T-helper 9 cell (primary cell): ENCODE data around the gene ADCYAP1R1.

Source experiments
- DNase-seq: peaks from one replicate; pipeline ENCODE4 v3.0.0-alpha.2; 2020

ADCYAP1R1 gene

DNA sequence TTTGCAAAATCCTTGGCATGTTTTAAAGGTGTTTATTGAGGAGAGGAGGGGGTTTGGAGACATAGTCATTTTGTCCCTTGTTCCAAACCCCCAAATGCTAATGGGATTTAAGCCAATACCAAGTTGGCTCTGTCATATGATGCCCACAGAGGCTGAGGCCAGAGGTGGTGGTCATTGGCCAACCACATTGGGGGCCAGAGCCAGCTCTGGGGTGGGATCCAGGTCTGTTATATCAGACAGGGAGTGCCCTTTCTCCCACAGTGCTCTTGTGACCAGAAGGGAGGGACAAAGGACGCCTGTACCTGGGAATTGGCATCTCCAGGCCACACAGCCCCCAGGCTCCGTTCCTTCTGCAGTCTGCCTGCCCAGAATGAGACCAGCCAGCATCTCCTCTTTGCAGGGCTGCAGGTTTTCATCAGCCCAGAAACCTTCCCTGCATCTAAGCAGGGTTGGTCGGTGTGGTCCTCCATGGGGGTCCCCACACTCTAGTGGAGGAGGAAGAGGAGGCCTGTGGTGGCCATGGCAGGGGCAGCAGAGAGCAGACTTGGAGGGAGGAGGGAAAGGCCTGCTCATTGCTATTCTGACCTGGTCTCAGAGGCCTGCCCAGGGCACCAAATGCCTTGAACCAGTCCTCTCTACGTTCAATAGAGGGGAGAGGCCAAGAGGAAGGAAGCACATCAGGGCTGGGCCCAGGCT lies 17.9 kb downstream of the ADCYAP1R1 start:
- no peak for DNase-seq

DNA sequence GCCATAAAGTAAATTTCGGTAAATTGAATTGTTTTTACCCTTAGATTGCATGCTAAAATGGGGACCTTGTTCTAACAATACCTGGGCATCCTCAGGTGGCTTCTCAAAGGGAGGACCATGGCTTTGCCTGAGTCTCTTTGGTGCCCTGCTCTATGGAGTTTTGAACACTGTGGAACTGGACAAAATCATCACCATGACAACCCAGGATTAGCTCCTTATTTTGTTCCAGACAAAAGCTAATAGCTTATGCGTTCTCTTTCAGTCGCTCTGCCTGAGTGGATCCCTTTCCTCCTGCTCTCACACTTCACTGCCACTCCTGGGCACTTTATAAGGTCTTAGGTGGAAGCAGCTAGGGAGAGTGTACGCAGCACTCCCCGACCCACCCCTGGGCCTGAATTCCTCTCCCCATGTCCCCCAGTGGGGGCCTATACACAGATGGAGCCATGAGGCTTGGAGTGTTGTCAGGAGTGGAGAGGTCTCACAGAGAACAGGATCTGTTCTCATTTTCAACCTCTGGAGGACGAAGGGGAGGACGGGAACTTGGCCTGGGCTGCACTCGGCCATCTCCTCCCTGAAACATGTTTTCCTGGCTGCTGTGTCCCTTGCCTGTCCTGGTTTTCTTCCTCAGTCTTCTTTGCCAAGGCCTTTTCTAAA lies 19.0 kb downstream of the ADCYAP1R1 start:
- no peak for DNase-seq

DNA sequence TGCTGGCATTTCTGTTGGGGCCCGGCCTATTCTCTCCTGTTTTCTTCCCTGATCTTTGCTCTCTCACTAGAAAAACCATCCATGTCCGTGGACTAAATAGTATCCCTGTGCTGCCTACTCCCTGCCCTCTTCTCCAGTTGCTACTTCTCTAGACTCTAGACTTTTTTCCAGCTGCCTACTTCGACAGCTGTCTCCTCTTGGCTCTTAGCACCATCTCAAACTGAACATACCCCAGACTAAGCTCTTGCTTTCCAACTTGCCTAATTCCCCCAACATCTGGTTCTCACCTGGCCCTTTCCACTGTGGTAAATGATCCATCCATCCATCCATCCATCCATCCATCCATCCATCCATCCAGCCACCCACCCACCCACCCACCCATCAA lies 19.5 kb downstream of the ADCYAP1R1 start:
- DNase-seq = no peak

DNA sequence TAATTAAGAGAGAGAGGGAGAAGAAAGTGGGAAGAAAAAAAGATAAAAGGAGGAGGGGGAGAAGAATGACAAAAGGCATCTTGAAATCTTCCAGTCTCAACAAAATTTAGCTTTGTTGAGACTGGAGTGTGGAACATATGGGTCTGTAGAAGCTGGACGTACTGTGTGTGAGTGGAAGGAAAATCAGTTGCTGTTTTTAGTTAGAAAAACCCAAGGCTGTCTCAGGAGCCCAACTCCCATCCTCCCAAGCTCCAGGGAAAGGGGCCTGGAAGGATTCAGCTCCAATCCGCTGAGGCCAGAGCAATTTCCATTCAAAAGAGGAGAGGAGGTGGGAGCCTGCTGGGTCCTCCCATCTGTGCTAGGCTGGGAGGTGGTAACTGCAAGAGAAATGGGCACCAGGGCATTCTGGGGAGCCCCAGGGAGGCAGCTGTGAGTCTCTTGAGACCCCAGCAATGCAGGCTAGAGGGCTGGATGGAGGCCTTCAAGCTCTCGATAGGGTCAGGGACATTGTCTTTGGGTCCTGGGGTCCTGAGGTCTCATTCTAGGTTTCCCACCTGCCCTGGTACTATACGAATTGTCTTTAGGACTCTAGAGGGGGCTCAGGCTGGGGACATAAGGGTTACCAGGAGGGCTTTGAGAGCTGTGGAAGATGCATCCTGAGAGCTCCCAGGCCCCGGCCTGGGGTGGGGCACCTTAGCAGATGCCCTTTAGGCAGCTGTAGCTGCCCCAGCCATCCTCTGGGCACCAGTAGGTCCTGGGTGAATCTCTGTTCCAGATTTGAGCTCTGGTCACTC lies 21.4 kb downstream of the ADCYAP1R1 start:
- DNase-seq = no peak

DNA sequence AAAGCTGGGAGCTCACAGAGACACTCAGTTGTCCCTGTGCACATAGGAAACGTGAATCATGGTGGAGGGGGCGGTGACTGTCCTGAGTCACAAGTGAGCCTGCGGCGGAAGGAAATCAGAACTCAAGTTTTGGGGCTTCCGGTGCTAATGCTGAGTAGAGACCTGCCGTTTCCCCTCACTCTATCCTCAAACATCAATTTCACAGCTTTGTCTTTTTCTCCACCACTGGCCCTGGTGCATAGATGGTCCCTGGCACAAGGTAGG lies 21.9 kb downstream of the ADCYAP1R1 start:
- DNase-seq = no peak

- no peak for DNase-seq
Observed at GRCh38 chr7:31074403-31075085, 22.4 kb downstream of the ADCYAP1R1 start.

- no peak for DNase-seq
Observed at GRCh38 chr7:31075086-31075405, 22.9 kb downstream of the ADCYAP1R1 start.

GRCh38 chr7:31076051-31076450 lies 23.9 kb downstream of the ADCYAP1R1 start:
- no peak for DNase-seq

DNA sequence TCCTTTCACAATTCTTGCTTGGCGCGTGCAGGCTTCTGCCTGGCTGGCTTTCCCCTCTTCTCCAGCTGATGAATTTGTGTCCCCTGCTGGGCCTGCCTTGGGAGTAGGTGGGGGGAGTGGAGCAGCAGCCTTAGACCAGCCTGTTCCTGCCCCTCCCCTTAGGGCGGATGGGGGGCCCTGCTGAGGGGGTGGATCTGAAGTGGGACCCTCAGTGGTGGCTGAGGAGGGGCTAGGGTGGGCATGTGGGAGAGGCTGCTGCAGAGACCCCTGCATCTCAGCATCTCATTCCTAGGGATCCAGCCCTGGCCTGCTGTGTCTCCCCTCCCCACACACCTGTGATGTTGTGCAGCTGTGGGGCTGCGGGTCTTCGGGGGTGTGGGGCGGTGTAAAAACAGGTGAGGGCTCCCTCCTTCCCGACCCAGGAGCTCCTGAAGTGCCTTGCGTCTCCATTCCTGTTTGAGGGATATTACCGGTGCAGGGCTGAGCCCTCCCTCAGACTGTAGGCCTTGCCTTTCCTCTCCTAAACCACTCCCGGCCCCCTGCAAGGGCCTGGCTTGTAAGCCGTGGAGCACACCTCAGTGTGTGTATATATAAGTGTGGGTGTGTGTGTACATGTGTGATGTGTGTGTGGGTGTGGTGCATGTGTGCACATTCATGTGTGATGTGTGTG lies 24.7 kb downstream of the ADCYAP1R1 start:
- no peak for DNase-seq

DNA sequence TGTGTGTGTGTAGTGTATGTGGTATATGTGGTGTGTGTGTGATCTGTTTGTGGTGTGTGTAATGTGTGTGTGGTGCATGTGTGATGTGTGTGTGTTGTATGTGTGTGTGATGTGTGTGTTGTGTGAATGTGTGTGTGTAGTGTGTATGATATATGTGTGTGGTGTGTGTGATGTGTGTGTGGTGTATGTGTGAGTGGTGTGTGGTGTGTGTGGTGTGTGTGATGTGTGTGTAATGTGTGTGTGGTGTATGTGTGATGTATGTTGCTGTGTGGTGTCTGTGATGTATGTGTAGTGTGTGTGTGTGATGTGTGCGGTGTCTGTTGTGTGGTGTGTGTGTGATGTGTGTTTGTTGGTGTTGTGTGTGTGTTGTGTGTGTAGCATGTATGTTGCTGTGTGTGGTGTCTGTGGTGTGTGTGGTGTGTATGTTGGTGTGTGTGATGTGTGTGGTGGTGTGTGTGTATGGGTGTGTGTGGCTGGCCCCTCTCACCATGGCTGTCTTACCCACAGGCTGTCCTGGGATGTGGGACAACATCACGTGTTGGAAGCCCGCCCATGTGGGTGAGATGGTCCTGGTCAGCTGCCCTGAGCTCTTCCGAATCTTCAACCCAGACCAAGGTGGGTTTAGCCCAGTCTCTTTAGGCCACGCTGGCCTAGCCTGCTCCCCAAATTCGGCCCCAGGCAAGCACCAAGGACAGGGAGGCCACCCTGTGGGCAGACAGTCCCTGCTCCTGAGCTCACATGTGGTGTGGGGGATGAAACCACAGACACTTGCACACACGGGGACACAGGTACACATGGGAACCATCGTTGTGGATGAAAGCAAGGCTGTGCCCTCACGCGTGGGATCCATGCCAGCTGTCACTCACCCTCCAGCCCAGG lies 25.6 kb downstream of the ADCYAP1R1 start:
- DNase-seq = no peak

- DNase-seq = no peak
Observed at GRCh38 chr7:31078363-31078990, 26.4 kb downstream of the ADCYAP1R1 start.

DNA sequence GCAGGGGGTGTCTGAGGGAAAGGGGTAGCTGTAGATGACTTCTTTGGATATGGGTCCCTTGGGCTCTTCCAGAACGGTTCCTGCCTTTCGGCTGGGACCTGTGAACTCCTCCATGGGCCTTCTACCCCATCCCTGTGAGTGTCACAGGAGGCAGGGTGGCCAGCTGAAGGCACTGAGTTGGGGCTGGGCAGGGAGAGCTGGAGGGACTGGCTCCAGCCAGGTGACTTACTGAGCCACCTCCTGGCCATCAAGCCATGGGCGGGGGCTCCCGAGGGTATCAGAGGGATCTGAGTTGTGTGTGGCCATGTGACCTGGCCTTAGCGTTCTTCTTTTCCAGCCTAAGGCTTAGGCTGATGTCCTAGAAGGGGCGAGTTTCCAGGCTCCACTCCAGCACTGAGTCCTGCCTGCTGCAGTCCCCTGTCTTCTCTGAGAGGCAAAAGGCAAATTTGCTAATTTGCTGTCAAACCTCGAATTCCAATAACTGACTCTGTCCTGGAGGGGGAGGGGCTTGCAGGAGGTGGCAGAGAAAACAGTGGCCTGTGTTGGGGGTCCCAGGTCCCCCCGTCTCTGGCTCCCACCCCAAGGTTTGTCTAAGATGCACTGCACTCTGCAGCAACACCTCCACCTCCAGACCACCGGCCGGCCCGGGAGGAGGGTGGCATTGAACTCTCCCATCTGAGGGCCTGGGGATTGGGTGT lies 27.2 kb downstream of the ADCYAP1R1 start:
- no peak for DNase-seq

GRCh38 chr7:31079824-31080511 lies 27.9 kb downstream of the ADCYAP1R1 start:
- no peak for DNase-seq

DNA sequence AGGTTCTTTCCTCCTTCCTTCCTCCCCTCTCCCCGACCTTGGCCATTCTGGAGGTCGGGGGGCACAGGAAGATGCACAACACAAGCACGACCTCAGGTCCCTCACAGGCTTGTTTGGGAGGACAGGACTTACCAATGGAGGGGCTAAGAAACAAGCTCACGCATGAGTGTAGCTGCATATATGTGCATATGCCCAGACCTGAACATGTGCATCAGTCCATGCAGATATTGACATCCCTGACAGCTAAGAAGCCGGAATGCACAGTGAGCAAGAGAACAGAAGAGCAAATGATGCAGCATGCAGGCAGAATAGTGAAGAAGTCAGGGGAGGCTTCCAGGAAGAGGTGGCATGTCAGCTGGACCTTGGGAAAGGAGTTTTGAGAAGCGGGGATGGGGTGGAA lies 28.7 kb downstream of the ADCYAP1R1 start:
- DNase-seq = no peak

GRCh38 chr7:31082017-31082416 lies 29.9 kb downstream of the ADCYAP1R1 start:
- DNase-seq = no peak

- no peak for DNase-seq
Observed at GRCh38 chr7:31082447-31082846, 30.3 kb downstream of the ADCYAP1R1 start.

- DNase-seq = no peak
Observed at GRCh38 chr7:31083210-31083786, 31.2 kb downstream of the ADCYAP1R1 start.

DNA sequence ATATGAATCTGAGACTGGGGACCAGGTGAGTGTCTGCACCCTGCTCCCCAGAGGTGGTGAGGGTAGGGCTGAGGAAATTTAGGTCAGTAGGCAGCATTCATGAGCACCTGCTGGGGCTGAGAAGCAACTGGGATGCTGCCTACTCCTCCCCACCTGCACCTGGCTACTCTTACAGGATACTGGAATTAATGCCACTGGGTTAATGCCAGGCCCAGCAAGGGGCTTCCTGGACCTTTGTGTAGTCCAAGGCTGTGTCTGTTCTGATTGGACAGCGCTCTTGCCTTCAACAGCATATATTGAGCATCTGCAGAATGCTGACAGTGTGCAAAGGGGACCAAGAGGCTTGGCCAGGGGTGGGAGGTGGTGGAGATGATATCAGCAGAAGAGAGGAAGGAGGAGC lies 32.1 kb downstream of the ADCYAP1R1 start:
- no peak for DNase-seq

DNA sequence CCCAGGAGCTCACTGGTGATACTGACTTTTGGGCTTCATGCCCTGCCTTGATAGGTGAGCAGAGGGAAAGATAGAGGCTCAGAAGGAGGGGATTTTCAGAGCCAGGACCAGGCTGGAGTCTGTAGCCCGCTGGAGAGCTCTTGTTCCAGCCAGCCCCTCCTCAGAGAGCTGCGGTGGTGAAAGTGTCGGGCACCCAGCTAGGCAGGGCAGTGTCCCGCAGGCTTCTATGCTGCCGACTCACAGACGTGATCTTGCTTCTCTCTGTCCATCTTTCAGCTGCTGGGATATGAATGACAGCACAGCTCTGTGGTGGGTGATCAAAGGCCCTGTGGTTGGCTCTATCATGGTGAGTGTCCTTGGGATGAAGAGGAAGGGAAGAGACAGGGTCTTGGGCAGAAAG lies 35.2 kb downstream of the ADCYAP1R1 start:
- no peak for DNase-seq

GRCh38 chr7:31091924-31092434 lies 39.9 kb downstream of the ADCYAP1R1 start:
- no peak for DNase-seq
